Tibial nerve (tissue), 4 donors: ENCODE data around the gene SLPI. TPM values are rescaled to one million over a fixed set of nuclear protein-coding genes. Genes with fewer than 3 reads are reported as not detected.

ENCODE experiments used
- DNase-seq, 2 donors: peaks; one replicate each; pipeline ENCODE4 v3.0.0-alpha.2; 2019; ENCODE audit warnings: low spot score in 2 of 2
- H3K27ac ChIP-seq, 4 donors: fragments of 200-600 bp; sonication (generic) in 3 of 4; one replicate each; pipeline ENCODE4 v1.5.1; 2017 to 2019; ENCODE audit warnings: mild to moderate bottlenecking in 1 of 4
- H3K27me3 ChIP-seq, 2 donors: fragments of 200-600 bp; sonication (generic) in 1 of 2; one replicate each; pipeline versions ENCODE4 v1.5.1 to v1.6.0; 2017 to 2019
- H3K36me3 ChIP-seq, 3 donors: fragments of 200-600 bp; sonication (generic); one replicate each; pipeline ENCODE4 v1.5.1; 2018 to 2019
- H3K4me1 ChIP-seq, 4 donors: fragments of 200-600 bp; sonication (generic) in 3 of 4; one replicate each; pipeline ENCODE4 v1.5.1; 2017 to 2019
- H3K4me3 ChIP-seq, 4 donors: fragments of 200-600 bp; sonication (generic) in 3 of 4; one replicate each; pipeline ENCODE4 v1.5.1; 2017 to 2019; ENCODE audit warnings: mild to moderate bottlenecking in 1 of 4, moderate library complexity in 1 of 4
- H3K9me3 ChIP-seq, 4 donors: fragments of 200-600 bp; sonication (generic) in 3 of 4; one replicate each; pipeline ENCODE4 v1.5.1; 2017 to 2019
- EP300 ChIP-seq, 2 donors: sonication (generic); formaldehyde crosslinking; IDR thresholded peaks; one replicate each; pipeline ENCODE4 v1.6.1; 2017; ENCODE audit warnings: antibody characterized with exemption in 2 of 2, mild to moderate bottlenecking in 1 of 2
- POLR2A ChIP-seq, 2 donors: fragments of 450-650 bp; IDR thresholded peaks; one replicate each; pipeline ENCODE4 v1.6.1; 2017; ENCODE audit warnings: antibody characterized with exemption in 2 of 2, mild to moderate bottlenecking in 2 of 2, moderate library complexity in 2 of 2
- WGBS, 2 donors: methylation state at CpG; one replicate each; pipeline ENCODE4 v1.1.5; 2018; 5-methylcytosine and 5-hydroxymethylcytosine counted together
- total RNA-seq, 4 donors: library from RNA; depleted of rRNA; stranded (reverse); fragments of >200 nt; gene quantifications; one replicate each; pipeline ENCODE4 v1.1.0, GENCODE V29; 2016
- TF ChIP-seq, protein P1 (sequence below), 5 experiments: fragments of 200-600 bp in 3 of 5; fragments of 450-650 bp in 2 of 5; sonication (generic) in 3 of 5; IDR thresholded peaks; one replicate each; pipeline ENCODE4 v1.5.1; 2016 to 2019; ENCODE audit warnings: antibody characterized with exemption in 5 of 5, mild to moderate bottlenecking in 3 of 5, moderate library complexity in 2 of 5

SLPI gene
- total RNA-seq, 4 donors from 2014 or later: 103 to 371 (median 129) TPM

DNA sequence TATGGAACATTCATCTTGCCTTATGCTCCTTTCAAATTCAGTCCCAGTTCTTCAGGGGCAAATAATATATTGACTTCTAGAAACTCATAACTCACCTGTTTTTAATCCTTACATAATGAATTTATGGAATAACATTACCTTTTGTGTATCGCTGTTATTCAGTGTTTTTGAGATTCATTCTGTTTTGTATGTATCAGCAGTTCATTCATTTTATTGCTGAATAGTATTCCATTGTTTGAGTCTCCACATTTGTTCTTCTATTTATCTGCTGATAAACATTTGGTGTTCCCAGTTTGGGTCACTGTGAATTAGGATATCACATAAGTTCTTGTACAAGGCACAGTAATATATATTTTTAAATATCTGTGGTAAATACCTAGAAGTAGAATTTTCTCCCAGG, 28.1 kb downstream of the SLPI start:
- Histone ChIP-seq H3K4me3 (no peak overlapping the region), H3K9me3 (no peaks in the 10 kb centered on the region), H3K27me3 (no peaks in the 10 kb centered on the region), H3K36me3 (no peaks in the 10 kb centered on the region), H3K27ac (no peak overlapping the region), H3K4me1 (no peaks in the 10 kb centered on the region)
- TF ChIP-seq EP300 (IDR thresholded peaks at IDR 0.05) (no peak), POLR2A (IDR thresholded peaks at IDR 0.05) (no peak)
- TF ChIP-seq, protein P1, sequence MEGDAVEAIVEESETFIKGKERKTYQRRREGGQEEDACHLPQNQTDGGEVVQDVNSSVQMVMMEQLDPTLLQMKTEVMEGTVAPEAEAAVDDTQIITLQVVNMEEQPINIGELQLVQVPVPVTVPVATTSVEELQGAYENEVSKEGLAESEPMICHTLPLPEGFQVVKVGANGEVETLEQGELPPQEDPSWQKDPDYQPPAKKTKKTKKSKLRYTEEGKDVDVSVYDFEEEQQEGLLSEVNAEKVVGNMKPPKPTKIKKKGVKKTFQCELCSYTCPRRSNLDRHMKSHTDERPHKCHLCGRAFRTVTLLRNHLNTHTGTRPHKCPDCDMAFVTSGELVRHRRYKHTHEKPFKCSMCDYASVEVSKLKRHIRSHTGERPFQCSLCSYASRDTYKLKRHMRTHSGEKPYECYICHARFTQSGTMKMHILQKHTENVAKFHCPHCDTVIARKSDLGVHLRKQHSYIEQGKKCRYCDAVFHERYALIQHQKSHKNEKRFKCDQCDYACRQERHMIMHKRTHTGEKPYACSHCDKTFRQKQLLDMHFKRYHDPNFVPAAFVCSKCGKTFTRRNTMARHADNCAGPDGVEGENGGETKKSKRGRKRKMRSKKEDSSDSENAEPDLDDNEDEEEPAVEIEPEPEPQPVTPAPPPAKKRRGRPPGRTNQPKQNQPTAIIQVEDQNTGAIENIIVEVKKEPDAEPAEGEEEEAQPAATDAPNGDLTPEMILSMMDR (IDR thresholded peaks at IDR 0.05): no peak
- no peak for DNase-seq
- WGBS, 2 donors: 76 to 83% methylated on average over 1 of the region's 1 CpG

DNA sequence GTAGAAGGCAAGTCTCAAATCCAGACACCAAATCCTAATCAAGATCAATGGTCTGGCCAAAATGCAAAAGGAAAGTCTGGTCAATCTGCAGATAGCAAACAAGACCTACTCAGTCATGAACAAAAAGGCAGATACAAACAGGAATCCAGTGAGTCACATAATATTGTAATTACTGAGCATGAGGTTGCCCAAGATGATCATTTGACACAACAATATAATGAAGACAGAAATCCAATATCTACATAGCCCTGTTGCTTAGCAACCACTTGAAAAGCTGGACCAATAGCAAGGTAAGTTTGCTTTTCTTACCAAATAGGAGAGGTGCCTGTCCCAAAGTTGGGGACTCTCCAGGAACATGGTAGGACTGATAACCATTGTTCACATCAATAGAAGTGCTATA, 31.2 kb downstream of the SLPI start:
- Histone ChIP-seq H3K9me3 (no peaks in the 10 kb centered on the region), H3K4me1 (no peaks in the 10 kb centered on the region), H3K27ac (no peak overlapping the region), H3K4me3 (no peak overlapping the region), H3K27me3 (no peaks in the 10 kb centered on the region), H3K36me3 (no peaks in the 10 kb centered on the region)
- TF ChIP-seq, protein P1 (IDR thresholded peaks at IDR 0.05): no peak
- TF ChIP-seq EP300 (IDR thresholded peaks at IDR 0.05): no peak
- TF ChIP-seq POLR2A (IDR thresholded peaks at IDR 0.05): no peak
- no peak for DNase-seq

DNA sequence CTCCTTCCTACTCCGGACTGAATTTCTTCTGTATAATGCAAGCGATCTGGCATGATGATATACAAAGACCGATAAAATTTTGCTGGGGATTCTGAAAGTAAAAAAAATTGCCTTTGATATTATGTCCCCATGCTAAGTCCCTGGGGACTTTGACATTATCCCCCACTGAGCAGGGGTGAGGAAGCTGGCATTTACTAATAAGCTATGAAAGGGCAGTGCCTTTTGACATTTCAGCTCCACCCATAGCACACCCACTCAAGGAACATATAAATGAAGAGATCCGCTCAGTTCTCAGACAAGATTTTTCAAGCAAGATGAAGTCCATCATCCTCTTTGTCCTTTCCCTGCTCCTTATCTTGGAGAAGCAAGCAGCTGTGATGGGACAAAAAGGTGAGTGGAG, 33.3 kb downstream of the SLPI start, which contains the start of gene SEMG2:
TSS of gene SEMG2 (plus strand) at position 298 of the 400 bp plus-strand sequence. CDS start at position 315, 17 bp downstream.
- H3K4me3 ChIP-seq: no peak within 1 kb of the TSS
- no peaks in the 10 kb centered on the region for H3K36me3 ChIP-seq
- DNase-seq: no peak
- no peaks in the 10 kb centered on the region for H3K9me3 ChIP-seq
- TF ChIP-seq, protein P1 (IDR thresholded peaks at IDR 0.05): no peak
- TF ChIP-seq EP300 (IDR thresholded peaks at IDR 0.05): no peak
- TF ChIP-seq POLR2A (IDR thresholded peaks at IDR 0.05): no peak
- H3K27me3 ChIP-seq: no peaks in the 10 kb centered on the region
- WGBS, 2 donors: 85 to 90% methylated on average over 4 of the region's 4 CpGs
- H3K4me1 ChIP-seq: no peaks in the 10 kb centered on the region
- no peak within 1 kb of the TSS for H3K27ac ChIP-seq

DNA sequence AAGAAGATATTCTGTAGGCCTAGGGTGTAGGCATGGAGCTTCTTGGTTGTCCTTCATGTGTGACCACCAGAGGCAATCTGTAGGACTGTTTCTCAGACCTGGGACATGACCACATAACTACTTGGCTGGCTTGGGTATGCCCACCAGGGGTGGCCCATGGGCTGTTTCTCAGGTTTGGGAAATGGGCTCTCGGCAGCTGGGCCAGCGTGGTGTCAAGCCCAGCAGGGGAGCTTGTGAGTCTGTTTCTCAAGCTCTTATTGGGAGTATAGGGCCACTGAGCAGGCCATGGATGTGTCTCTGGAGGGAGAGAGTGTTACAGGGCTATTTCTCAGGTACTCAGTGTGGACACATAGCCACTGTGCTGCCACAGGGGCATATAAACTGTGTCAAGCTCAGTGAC, 35.7 kb downstream of the SLPI start:
- 72 to 94% methylated on average over 2 of the region's 2 CpGs for WGBS, 2 donors
- TF ChIP-seq POLR2A (IDR thresholded peaks at IDR 0.05) (no peak), EP300 (IDR thresholded peaks at IDR 0.05) (no peak)
- TF ChIP-seq, protein P1 (IDR thresholded peaks at IDR 0.05): no peak
- H3K4me1 ChIP-seq: no peaks in the 10 kb centered on the region

DNA sequence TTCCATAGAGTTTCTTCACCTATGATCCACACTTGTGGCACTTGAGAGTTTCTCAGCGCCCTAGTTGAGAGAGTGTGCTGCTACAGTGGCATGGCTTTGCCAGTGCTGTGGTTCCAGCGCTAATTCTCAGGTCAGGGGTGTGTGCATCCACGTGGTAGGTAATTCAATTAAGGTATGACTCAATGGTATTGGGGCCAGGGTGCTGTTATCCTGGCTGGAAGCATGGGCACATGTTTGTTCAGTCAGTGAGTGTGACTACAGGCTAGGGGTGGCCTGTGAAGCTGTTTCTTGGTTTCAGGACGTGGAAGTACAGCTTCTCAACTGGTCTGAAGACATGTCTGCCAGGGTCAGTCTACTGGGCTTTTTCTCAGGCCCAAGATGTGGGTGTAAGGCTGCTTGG, 36.2 kb downstream of the SLPI start:
- TF ChIP-seq POLR2A (IDR thresholded peaks at IDR 0.05): no peak
- H3K9me3 ChIP-seq: no peaks in the 10 kb centered on the region
- H3K4me3 ChIP-seq: no peak overlapping the region
- no peaks in the 10 kb centered on the region for H3K4me1 ChIP-seq
- no peak overlapping the region for H3K27ac ChIP-seq
- WGBS, 2 donors: 69 to 76% methylated on average over 4 of the region's 4 CpGs
- no peaks in the 10 kb centered on the region for H3K27me3 ChIP-seq
- no peaks in the 10 kb centered on the region for H3K36me3 ChIP-seq
- DNase-seq: no peak

More for the DNA sequence above, 35.7 kb downstream of the SLPI start:
- Histone ChIP-seq H3K36me3 (no peaks in the 10 kb centered on the region), H3K9me3 (no peaks in the 10 kb centered on the region), H3K27me3 (no peaks in the 10 kb centered on the region), H3K4me3 (no peak overlapping the region), H3K27ac (no peak overlapping the region)
- DNase-seq: no peak

DNA sequence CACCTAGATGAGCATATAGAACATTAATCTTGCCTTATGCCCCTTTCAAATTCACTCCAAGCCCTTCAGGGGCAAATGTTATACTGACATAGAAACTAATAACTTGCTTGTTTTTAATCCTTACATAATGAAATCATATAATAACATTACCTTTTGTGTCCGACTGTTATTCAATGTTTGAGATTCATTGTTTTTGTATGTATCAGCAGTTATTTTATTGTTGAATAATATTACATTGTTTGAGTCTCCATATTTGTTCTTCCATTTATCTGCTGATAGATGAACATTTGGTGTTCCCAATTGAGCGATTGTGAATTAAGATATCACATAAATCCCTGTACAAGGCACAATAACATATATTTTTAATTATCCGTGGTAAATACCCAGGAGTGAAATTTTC, 41.5 kb downstream of the SLPI start:
- H3K4me1 ChIP-seq: no peaks in the 10 kb centered on the region
- WGBS, 2 donors: 80% methylated on average over 3 of the region's 3 CpGs
- no peak overlapping the region for H3K27ac ChIP-seq
- no peaks in the 10 kb centered on the region for H3K9me3 ChIP-seq
- H3K4me3 ChIP-seq: no peak overlapping the region
- DNase-seq: no peak
- H3K27me3 ChIP-seq: no peaks in the 10 kb centered on the region
- no peaks in the 10 kb centered on the region for H3K36me3 ChIP-seq
- TF ChIP-seq EP300 (IDR thresholded peaks at IDR 0.05): no peak
- no peak for TF ChIP-seq POLR2A (IDR thresholded peaks at IDR 0.05)
- TF ChIP-seq, protein P1 (IDR thresholded peaks at IDR 0.05): no peak
